H1 (cell line): ENCODE data around the gene LRRC55. TPM values are rescaled to one million over a fixed set of nuclear protein-coding genes. Genes with fewer than 3 reads are reported as not detected.

Experiments
- CTCF ChIA-PET: fragments of 300-600 bp; sonication (Branson Sonifier 250); formaldehyde crosslinking; loops from one replicate; lab custom pipeline; 2021; ENCODE audit not compliant: partially characterized antibody; lab: Charles Lee
- POLR2A ChIA-PET: fragments of 300-600 bp; sonication (Branson Sonifier 250); formaldehyde crosslinking; loops from one replicate; lab custom pipeline; 2021; ENCODE audit warnings: inconsistent platforms; ENCODE audit not compliant: partially characterized antibody; lab: Charles Lee
- DNase-seq, 2 experiments: peaks; one replicate each; pipeline versions ENCODE4 v3.0.0 to v3.0.0-alpha.2; 2010 to 2022; ENCODE audit warnings: low spot score in 2 of 2, low read depth in 1 of 2, mixed read lengths in 1 of 2
- FAIRE-seq: peaks from 2 replicates; lab custom pipeline; 2011; peaks lifted over from hg19 to GRCh38; lab: Jason Lieb, UNC
- H2AFZ ChIP-seq: 2 replicates; pipeline ENCODE4 v1.8.1; 2012; ENCODE audit warnings: low read length, inconsistent platforms
- H2AK5ac ChIP-seq: 2 replicates; pipeline ENCODE4 v1.6.1; 2013; ENCODE audit warnings: low read depth, low read length
- H2BK120ac ChIP-seq: replicated peaks from 2 replicates; pipeline ENCODE3; 2013; ENCODE audit warnings: low read depth, low read length, inconsistent platforms
- H2BK12ac ChIP-seq: 2 replicates; pipeline ENCODE4 v1.6.1; 2013; ENCODE audit warnings: low read depth, low read length
- H2BK15ac ChIP-seq: 2 replicates; pipeline ENCODE4 v1.6.1; 2013; ENCODE audit warnings: low read length
- H2BK20ac ChIP-seq: 2 replicates; pipeline ENCODE4 v1.6.1; 2013; ENCODE audit warnings: low read length
- H2BK5ac ChIP-seq: 2 replicates; pipeline ENCODE4 v1.6.1; 2013; ENCODE audit warnings: low read depth, low read length
- H3K14ac ChIP-seq: 2 replicates; pipeline ENCODE4 v1.6.1; 2013; ENCODE audit warnings: inconsistent platforms; ENCODE audit not compliant: insufficient read length
- H3K18ac ChIP-seq: 2 replicates; pipeline ENCODE4 v1.6.1; 2013; ENCODE audit warnings: low read length; ENCODE audit errors: extremely low read depth
- H3K23ac ChIP-seq: 2 replicates; pipeline ENCODE4 v1.6.1; 2013; ENCODE audit warnings: inconsistent platforms; ENCODE audit not compliant: insufficient read length
- H3K23me2 ChIP-seq: 2 replicates; pipeline ENCODE4 v1.6.1; 2013; ENCODE audit warnings: low read depth, low read length
- H3K27ac ChIP-seq: 2 replicates; pipeline ENCODE4 v1.6.1; 2011; ENCODE audit warnings: low read depth, low read length, inconsistent platforms
- H3K27me3 ChIP-seq, 4 experiments: replicated peaks in 1 of 4; 1 replicate in 1 of 4; 2 replicates in 3 of 4; pipeline versions ENCODE4 v1.6.1 to v1.8.1; 2011 to 2013; ENCODE audit warnings: low read length in 3 of 4, mild to moderate bottlenecking in 3 of 4, inconsistent platforms in 2 of 4, mixed read lengths in 2 of 4, moderate library complexity in 1 of 4; ENCODE audit not compliant: control insufficient read depth in 3 of 4, insufficient read depth in 3 of 4; ENCODE audit errors: extremely low read depth in 1 of 4
- H3K36me3 ChIP-seq, 4 experiments: 2 replicates each; pipeline versions ENCODE4 v1.6.1 to v1.8.1; 2011 to 2013; ENCODE audit warnings: mild to moderate bottlenecking in 4 of 4, low read length in 3 of 4, moderate library complexity in 2 of 4, control low read depth in 1 of 4, inconsistent platforms in 1 of 4; ENCODE audit not compliant: insufficient read depth in 4 of 4, control insufficient read depth in 2 of 4
- H3K4ac ChIP-seq: replicated peaks from 2 replicates; pipeline ENCODE3; 2013; ENCODE audit warnings: low read length, low read depth, mixed read lengths, inconsistent platforms; ENCODE audit not compliant: insufficient read length
- H3K4me1 ChIP-seq, 4 experiments: replicated peaks in 1 of 4; 1 replicate in 1 of 4; 2 replicates in 3 of 4; pipeline versions ENCODE4 v1.6.1 to v1.8.1; 2011 to 2013; ENCODE audit warnings: low read length in 3 of 4, inconsistent platforms in 2 of 4, mixed read lengths in 1 of 4; ENCODE audit not compliant: insufficient read depth in 4 of 4, control insufficient read depth in 3 of 4
- H3K4me2 ChIP-seq, 2 experiments: 2 replicates each; pipeline versions ENCODE4 v1.6.1 to v1.8.1; 2011 to 2013; ENCODE audit warnings: low read depth in 2 of 2, low read length in 2 of 2, control low read depth in 1 of 2, inconsistent platforms in 1 of 2, mild to moderate bottlenecking in 1 of 2; ENCODE audit not compliant: insufficient read depth in 1 of 2
- H3K4me3 ChIP-seq, 4 experiments: fragments of 200-600, 300-600 bp in 1 of 4; sonication (generic), shearing (Covaris generic), sonication (Bioruptor Twin) in 1 of 4; 2 replicates each; pipeline versions ENCODE4 v1.5.1 to v1.8.1; 2011 to 2016; ENCODE audit warnings: low read length in 4 of 4, low read depth in 3 of 4, control low read depth in 2 of 4, inconsistent platforms in 2 of 4, mild to moderate bottlenecking in 2 of 4, mixed read lengths in 1 of 4, moderate library complexity in 1 of 4; ENCODE audit not compliant: insufficient read depth in 2 of 4; ENCODE audit errors: extremely low read depth in 1 of 4
- H3K56ac ChIP-seq: replicated peaks from 2 replicates; pipeline ENCODE3; 2013; ENCODE audit warnings: low read depth, mild to moderate bottlenecking, mixed read lengths, low read length, inconsistent platforms; ENCODE audit not compliant: insufficient read length
- H3K79me1 ChIP-seq: 2 replicates; pipeline ENCODE4 v1.6.1; 2013; ENCODE audit warnings: low read depth, low read length, control low read depth
- H3K79me2 ChIP-seq, 2 experiments: 2 replicates each; pipeline versions ENCODE4 v1.6.1 to v1.8.1; 2012 to 2013; ENCODE audit warnings: low read length in 2 of 2, mild to moderate bottlenecking in 2 of 2, inconsistent platforms in 1 of 2; ENCODE audit not compliant: insufficient read depth in 2 of 2, control insufficient read depth in 1 of 2
- H3K9ac ChIP-seq, 4 experiments: replicated peaks in 1 of 4; 1 replicate in 1 of 4; 2 replicates in 3 of 4; pipeline versions ENCODE4 v1.6.1 to v1.8.1; 2011 to 2013; ENCODE audit warnings: low read depth in 3 of 4, low read length in 3 of 4, control low read depth in 2 of 4, mild to moderate bottlenecking in 2 of 4, moderate library complexity in 2 of 4, inconsistent platforms in 1 of 4; ENCODE audit errors: extremely low read depth in 1 of 4
- H3K9me3 ChIP-seq, 2 experiments: 2 replicates each; pipeline versions ENCODE4 v1.6.1 to v1.8.1; 2012 to 2013; ENCODE audit warnings: mild to moderate bottlenecking in 2 of 2, moderate library complexity in 2 of 2, control low read depth in 1 of 2, inconsistent platforms in 1 of 2, low read depth in 1 of 2, low read length in 1 of 2, mixed read lengths in 1 of 2; ENCODE audit not compliant: insufficient read depth in 2 of 2
- H4K20me1 ChIP-seq, 2 experiments: replicated peaks in 1 of 2; 2 replicates each; pipeline versions ENCODE3 to v1.8.1; 2011 to 2013; ENCODE audit warnings: inconsistent platforms in 2 of 2, low read length in 2 of 2, mild to moderate bottlenecking in 1 of 2; ENCODE audit not compliant: insufficient read depth in 2 of 2, control insufficient read depth in 1 of 2
- H4K5ac ChIP-seq: 2 replicates; pipeline ENCODE4 v1.6.1; 2013; ENCODE audit warnings: low read length, low read depth, mixed read lengths, inconsistent platforms; ENCODE audit not compliant: insufficient read length
- H4K8ac ChIP-seq: 2 replicates; pipeline ENCODE4 v1.8.0; 2013; ENCODE audit warnings: mild to moderate bottlenecking, moderate library complexity, low read length, inconsistent platforms; ENCODE audit not compliant: insufficient read depth; ENCODE audit errors: extremely low read depth
- H4K91ac ChIP-seq: replicated peaks from 2 replicates; pipeline ENCODE3; 2013; ENCODE audit warnings: low read length, mixed read lengths, inconsistent platforms; ENCODE audit not compliant: insufficient read length
- CBX8 ChIP-seq: fragments of 300-800, 300-1000 bp; sonication (generic); IDR thresholded peaks from 2 replicates; pipeline ENCODE4 v1.7.1; 2016; ENCODE audit warnings: low read depth, low read length, borderline replicate concordance
- EP300 ChIP-seq, 2 experiments: IDR thresholded peaks; 1 replicate in 1 of 2; 2 replicates in 1 of 2; pipeline ENCODE4 v1.6.1; 2011 to 2012; ENCODE audit warnings: low read depth in 2 of 2, low read length in 2 of 2, mild to moderate bottlenecking in 2 of 2, borderline replicate concordance in 1 of 2, inconsistent platforms in 1 of 2, moderate library complexity in 1 of 2
- HDAC2 ChIP-seq, 2 experiments: fragments of 300-600 bp in 1 of 2; sonication (generic) in 1 of 2; IDR thresholded peaks; 2 replicates each; pipeline ENCODE4 v1.6.1; 2011 to 2012; ENCODE audit warnings: low read depth in 2 of 2, low read length in 2 of 2, mild to moderate bottlenecking in 2 of 2, moderate library complexity in 2 of 2, borderline replicate concordance in 1 of 2, inconsistent platforms in 1 of 2
- KDM5A ChIP-seq: fragments of 200-600 bp; IDR thresholded peaks from 2 replicates; pipeline ENCODE4 v1.7.1; 2012; ENCODE audit warnings: mild to moderate bottlenecking, low read length, inconsistent platforms, mixed read lengths
- POLR2AphosphoS5 ChIP-seq: IDR thresholded peaks from 2 replicates; pipeline ENCODE4 v1.6.1; 2011; ENCODE audit warnings: low read depth, low read length
- SAP30 ChIP-seq: fragments of 300-600 bp; sonication (generic); IDR thresholded peaks from 2 replicates; pipeline ENCODE4 v1.7.1; 2012; ENCODE audit warnings: low read length, moderate library complexity, mild to moderate bottlenecking, inconsistent platforms; ENCODE audit not compliant: insufficient read depth, insufficient replicate concordance
- SP2 ChIP-seq: IDR thresholded peaks from 2 replicates; pipeline ENCODE4 v1.6.1; 2012; ENCODE audit warnings: mild to moderate bottlenecking, low read length, inconsistent platforms
- SUZ12 ChIP-seq: fragments of 200-600 bp; sonication (generic); IDR thresholded peaks from 2 replicates; pipeline ENCODE4 v1.6.1; 2012; ENCODE audit warnings: mild to moderate bottlenecking, inconsistent platforms, low read length, moderate library complexity, mixed read lengths
- TCF12 ChIP-seq: IDR thresholded peaks from 2 replicates; pipeline ENCODE4 v1.6.1; 2011; ENCODE audit warnings: low read depth, mild to moderate bottlenecking, low read length
- ZNF274 ChIP-seq: IDR thresholded peaks from 2 replicates; pipeline ENCODE4 v1.7.0; 2012; ENCODE audit warnings: low read length, borderline replicate concordance; ENCODE audit errors: extremely low read depth
- WGBS, 2 experiments: shearing (Covaris generic) in 1 of 2; methylation state at CpG; one replicate each; pipeline versions ENCODE4 v1.1.6 to v1.1.7; 2013 to 2015; ENCODE audit warnings: low lambda C conversion rate in 2 of 2, mixed read lengths in 2 of 2, inconsistent platforms in 1 of 2, low coverage in 1 of 2, missing lambda C conversion rate in 1 of 2; ENCODE audit not compliant: insufficient replicate concordance in 2 of 2, insufficient coverage in 1 of 2, insufficient read length in 1 of 2; ENCODE audit errors: extremely low coverage in 1 of 2, missing lambda C conversion rate in 1 of 2; 5-methylcytosine and 5-hydroxymethylcytosine counted together
- polyA plus RNA-seq, 7 experiments: library from polyadenylated mRNA; depleted of rRNA in 3 of 7; stranded (reverse) in 5 of 7; unstranded in 2 of 7; fragments of >200 nt in 5 of 7; fragments of 200-250 nt in 2 of 7; gene quantifications; 1 replicate in 5 of 7; 2 replicates in 1 of 7; 4 replicates in 1 of 7; pipeline versions ENCODE4 v1.2.1 to v1.2.3, GENCODE V29; 2011 to 2013; ENCODE audit warnings: missing spikeins in 2 of 7, mixed read lengths in 2 of 7
- total RNA-seq: library from RNA; stranded (reverse); fragmentation: NEBNext Ultra II Directional; extraction: Animal tissue kit (Norgen Biotek cat#: 25700); gene quantifications from 2 replicates; pipeline ENCODE4 v1.2.1, GENCODE V29; 2021
- TF ChIP-seq, protein P1 (sequence below): IDR thresholded peaks from 2 replicates; pipeline ENCODE4 v1.6.1; 2012; ENCODE audit warnings: inconsistent platforms

Gene LRRC55
- total and polyA plus RNA-seq, 2 of the 8 experiments (the other 6 are each of a cell fraction or from before 2014, with no cell fraction given) = 0.62 to 1.1 TPM

DNA sequence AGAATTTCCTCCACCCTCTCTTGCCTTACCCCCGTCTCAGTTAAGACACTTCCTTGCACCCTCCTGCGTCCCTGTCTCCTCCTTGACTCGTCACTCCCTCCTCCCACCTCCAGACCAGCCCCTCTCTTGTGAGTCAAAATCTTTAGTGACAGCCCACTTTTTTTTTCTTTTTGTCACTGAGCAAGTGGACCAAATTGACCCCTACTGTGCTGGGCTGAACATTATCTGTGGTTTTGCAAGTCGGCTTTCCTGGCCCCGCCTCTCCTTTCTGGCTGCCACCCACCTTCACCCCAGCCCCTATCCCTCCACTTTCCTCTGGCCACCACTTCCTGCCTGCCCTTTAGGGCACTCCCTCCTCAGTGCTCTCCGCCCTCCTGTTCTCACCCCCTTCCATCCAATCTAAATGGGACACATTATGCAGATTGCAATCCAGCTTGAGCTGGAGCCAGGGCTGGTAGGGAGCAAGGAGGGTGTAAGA lies 55.5 kb downstream of the LRRC55 start, which contains the start of gene APLNR:
APLNR (minus strand) TSS at position 47 of the 478 bp plus-strand sequence. CDS start 246 bp downstream, outside the sequence.
- Histone ChIP-seq H2BK15ac (peak within 1 kb of the TSS; percentile 29; the same call in 1 of the 2 replicates), H3K4me1 (peaks cover 0 to 4% (median 1%) of the 10 kb centered on the region in 4 experiments; a peak in 4 of 7 replicates), H3K27me3 (no peaks in the 10 kb centered on the region; a peak in 2 of 7 replicates), H2AFZ (no peak within 1 kb of the TSS), H3K27ac (no peak within 1 kb of the TSS), H3K23me2 (peaks cover 2% of the 10 kb centered on the region; the same call in 1 of the 2 replicates), H3K4me3 (no peak within 1 kb of the TSS), H2AK5ac (0 out of 2 replicates have a peak within 1 kb of the TSS, but pooled peaks have one; percentile 67), H4K8ac (no peak within 1 kb of the TSS), H3K56ac (no peak within 1 kb of the TSS), H2BK5ac (peak within 1 kb of the TSS; percentile 44; the same call in 1 of the 2 replicates), H2BK120ac (no peak within 1 kb of the TSS), H4K91ac (no peak within 1 kb of the TSS), H3K23ac (no peak within 1 kb of the TSS), H4K5ac (no peak within 1 kb of the TSS), H3K9me3 (no peaks in the 10 kb centered on the region), H3K9ac (no peak within 1 kb of the TSS), H3K79me1 (no peaks in the 10 kb centered on the region), H3K79me2 (no peaks in the 10 kb centered on the region), H3K36me3 (no peaks in the 10 kb centered on the region), H3K14ac (no peak within 1 kb of the TSS), H2BK20ac (peak within 1 kb of the TSS; percentile 41; the same call in 1 of the 2 replicates), H4K20me1 (no peaks in the 10 kb centered on the region), H2BK12ac (peak within 1 kb of the TSS; percentile 43; the same call in 1 of the 2 replicates), H3K18ac (no peak within 1 kb of the TSS), H3K4me2 (no peak within 1 kb of the TSS), H3K4ac (no peak within 1 kb of the TSS)
- ChIA-PET CTCF (interaction anchor here (0.6 to 33.7 kb wide), 4 partner anchors 13 to 222 kb away, joined by 3 to 942 read pairs (median 25); no protein-coding TSS in a partner anchor), POLR2A (no interaction called here)
- DNase-seq = no peak
- WGBS, 2 experiments = 74% methylated on average over 6 of the region's 6 CpGs; no CpG with 5 or more reads in 1 of the 2 experiments
- no peak for FAIRE-seq
- TF ChIP-seq SUZ12 = no peak
- no peak for TF ChIP-seq CBX8
- no peak for TF ChIP-seq SAP30
- TF ChIP-seq POLR2AphosphoS5 = no peak
- no peak for TF ChIP-seq KDM5A
- no peak for TF ChIP-seq TCF12
- TF ChIP-seq, protein P1, sequence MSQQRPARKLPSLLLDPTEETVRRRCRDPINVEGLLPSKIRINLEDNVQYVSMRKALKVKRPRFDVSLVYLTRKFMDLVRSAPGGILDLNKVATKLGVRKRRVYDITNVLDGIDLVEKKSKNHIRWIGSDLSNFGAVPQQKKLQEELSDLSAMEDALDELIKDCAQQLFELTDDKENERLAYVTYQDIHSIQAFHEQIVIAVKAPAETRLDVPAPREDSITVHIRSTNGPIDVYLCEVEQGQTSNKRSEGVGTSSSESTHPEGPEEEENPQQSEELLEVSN = no peak
- no peak for TF ChIP-seq ZNF274
- TF ChIP-seq HDAC2 (IDR thresholded peaks at IDR 0.05; ENCODE audit: borderline replicate concordance in 1 of 2, low read depth in 2 of 2, low read length in 2 of 2) = no peak
- TF ChIP-seq EP300 (IDR thresholded peaks at IDR 0.05; ENCODE audit: borderline replicate concordance in 1 of 2, low read depth in 2 of 2, low read length in 2 of 2) = no peak
- no peak for TF ChIP-seq SP2
